ENCODE results near the gene ATXN2. TPM values are rescaled to one million over a fixed set of nuclear protein-coding genes. Genes with fewer than 3 reads are reported as not detected.
A peak's percentile ranks its signal among the peaks of the same experiment; 100 is the strongest.

Gene ATXN2
- total and polyA plus RNA-seq, 9 of the 15 experiments (the other 6 are each of a cell fraction or from before 2014, with no cell fraction given), result 16.8 to 67.8 (median 29.3) TPM

DNA sequence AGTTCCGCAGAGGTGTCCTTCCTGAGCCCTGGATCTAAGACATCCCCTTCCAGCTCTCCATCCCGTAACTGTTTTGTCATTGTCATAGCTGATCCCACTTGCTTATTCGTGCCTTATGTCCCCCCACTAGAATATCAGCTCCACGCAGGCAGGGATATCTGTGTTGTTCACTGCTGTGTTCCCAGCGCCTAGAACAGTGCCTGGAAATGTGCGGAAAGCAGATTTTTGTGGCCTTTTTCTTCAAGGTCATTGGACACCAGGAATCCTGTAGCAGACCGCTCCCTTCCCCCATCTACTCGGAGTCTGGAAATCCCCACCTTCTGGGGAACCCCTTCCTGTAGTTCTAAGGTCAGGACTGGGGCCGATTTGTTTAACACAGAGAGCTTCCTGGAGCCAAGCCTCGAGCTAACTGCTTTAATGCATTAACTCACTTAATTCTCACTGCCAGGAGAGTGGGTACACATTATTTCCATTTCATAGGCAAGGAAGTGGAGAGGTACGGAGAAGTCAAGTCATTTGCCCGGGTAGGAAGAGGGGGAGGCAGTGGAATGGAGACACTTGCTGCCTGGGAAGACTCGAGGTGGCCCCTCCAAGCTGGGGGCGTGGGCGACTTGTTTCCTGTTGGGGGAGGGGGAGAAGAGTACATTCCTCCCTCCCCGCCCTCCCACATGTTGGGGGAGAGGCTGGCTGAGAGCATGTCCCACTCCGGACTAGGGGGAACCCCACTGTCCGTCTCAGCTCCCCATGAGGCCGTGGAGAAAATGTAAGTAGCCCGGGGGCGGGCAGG, 194.6 kb downstream of the ATXN2 start:
- FAIRE-seq (peak; percentile 78), DNase-seq (ENCODE audit: extremely low read depth in 1 of 4, low spot score in 3 of 4) (peak; percentile 83 to 94 (median 86)), ATAC-seq (peak; percentile 57)
- Histone ChIP-seq H3K79me2 (ENCODE audit: control insufficient read depth, insufficient read depth, low read length) (peaks cover 38% of the 10 kb centered on the region), H2AFZ (ENCODE audit: low read depth, low read length) (peak overlapping the region; percentile 79), H3K36me3 (ENCODE audit: control insufficient read depth, insufficient read depth, low read length) (peaks cover 21% of the 10 kb centered on the region), H3K9me3 (replicated peaks; ENCODE audit: control insufficient read depth, insufficient read depth, low read depth, low read length) (no peaks in the 10 kb centered on the region), H3K27ac (ENCODE audit: extremely low read depth, low read depth, low read length) (peak overlapping the region; percentile 97), H3K4me1 (replicated peaks in 1 of 2; ENCODE audit: control insufficient read depth in 2 of 2, insufficient read depth in 2 of 2, low read length in 2 of 2) (peaks cover 44 to 69% of the 10 kb centered on the region in 2 experiments), H3K27me3 (ENCODE audit: control insufficient read depth in 2 of 2, insufficient read depth in 2 of 2, low read length in 2 of 2) (no peaks in the 10 kb centered on the region; a peak in 1 of 5 replicates), H4K20me1 (replicated peaks; ENCODE audit: control insufficient read depth, insufficient read depth, low read length) (peaks cover 26% of the 10 kb centered on the region), H3K9me1 (ENCODE audit: control insufficient read depth, insufficient read depth, low read length) (peaks cover 7% of the 10 kb centered on the region), H3K4me3 (peak overlapping the region; percentile 93), H3K4me2 (ENCODE audit: insufficient read depth, low read length) (peak overlapping the region; percentile 87), H3K9ac (ENCODE audit: insufficient read depth in 1 of 2, low read depth in 2 of 2, low read length in 2 of 2) (peak overlapping the region; percentile 97 to 98)
- TSS peak; percentile 94 for BruUV-seq (replicated peaks)
- intact Hi-C loops (cut with micrococcal nuclease), result loop anchor here (5.0 kb wide), 2 partner anchors 193 to 283 kb away; partner anchors contain the start of genes ACAD10, ATXN2 and BRAP
- 15% methylated on average over 17 of the region's 21 CpGs for WGBS (ENCODE audit: insufficient coverage, low coverage, missing lambda C conversion rate)
- ChIA-PET CTCF (ENCODE audit: low intra/inter-chr PET ratio) (no interaction called here), POLR2A (interaction anchor here (0.6 to 1.9 kb wide), 15 partner anchors 9 to 988 kb away, joined by 3 to 9 read pairs (median 3); no protein-coding TSS in a partner anchor)
- in situ Hi-C loops (cut with MboI), result loop anchor here (5.0 kb wide), 1 partner anchor 268 kb away; no protein-coding TSS in a partner anchor
- TF ChIP-seq SAP30 (IDR thresholded peaks at IDR 0.05; ENCODE audit: borderline replicate concordance, insufficient read depth, low read depth, low read length, poor library complexity, severe bottlenecking), result no peak
- no peak for TF ChIP-seq SMC3 (conservative IDR thresholded peaks at IDR 0.05; ENCODE audit: insufficient read depth, low read depth, low read length)
- no peak for TF ChIP-seq ARHGAP35 (IDR thresholded peaks at IDR 0.05; ENCODE audit: partially characterized antibody)
- TF ChIP-seq, protein P1, sequence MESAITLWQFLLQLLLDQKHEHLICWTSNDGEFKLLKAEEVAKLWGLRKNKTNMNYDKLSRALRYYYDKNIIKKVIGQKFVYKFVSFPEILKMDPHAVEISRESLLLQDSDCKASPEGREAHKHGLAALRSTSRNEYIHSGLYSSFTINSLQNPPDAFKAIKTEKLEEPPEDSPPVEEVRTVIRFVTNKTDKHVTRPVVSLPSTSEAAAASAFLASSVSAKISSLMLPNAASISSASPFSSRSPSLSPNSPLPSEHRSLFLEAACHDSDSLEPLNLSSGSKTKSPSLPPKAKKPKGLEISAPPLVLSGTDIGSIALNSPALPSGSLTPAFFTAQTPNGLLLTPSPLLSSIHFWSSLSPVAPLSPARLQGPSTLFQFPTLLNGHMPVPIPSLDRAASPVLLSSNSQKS (CRISPR knock-in tag; IDR thresholded peaks at IDR 0.05), result no peak
- no peak for TF ChIP-seq CCAR2 (IDR thresholded peaks at IDR 0.05; ENCODE audit: low read depth, low read length)
- TF ChIP-seq MTA3 (IDR thresholded peaks at IDR 0.05; ENCODE audit: borderline replicate concordance), result 0 out of 2 replicates have a peak, but pooled peaks have one; percentile 9
- TF ChIP-seq BCL6 (CRISPR knock-in tag; IDR thresholded peaks at IDR 0.05), result 0 out of 2 replicates have a peak, but pooled peaks have one; percentile 50
- no peak for TF ChIP-seq COPS2 (conservative IDR thresholded peaks at IDR 0.05)
- no peak for TF ChIP-seq SAFB2 (IDR thresholded peaks at IDR 0.05; ENCODE audit: borderline replicate concordance, low read depth, low read length, severe bottlenecking)
- TF ChIP-seq CSDE1 (IDR thresholded peaks at IDR 0.05), result no peak
- TF ChIP-seq ZNF24 (IDR thresholded peaks at IDR 0.05), result peak; percentile 56; the same call in 1 of the 2 replicates
- peak; percentile 85; the same call in 1 of the 2 replicates for TF ChIP-seq ZNF395 (CRISPR knock-in tag; IDR thresholded peaks at IDR 0.05)
- TF ChIP-seq, protein P2, sequence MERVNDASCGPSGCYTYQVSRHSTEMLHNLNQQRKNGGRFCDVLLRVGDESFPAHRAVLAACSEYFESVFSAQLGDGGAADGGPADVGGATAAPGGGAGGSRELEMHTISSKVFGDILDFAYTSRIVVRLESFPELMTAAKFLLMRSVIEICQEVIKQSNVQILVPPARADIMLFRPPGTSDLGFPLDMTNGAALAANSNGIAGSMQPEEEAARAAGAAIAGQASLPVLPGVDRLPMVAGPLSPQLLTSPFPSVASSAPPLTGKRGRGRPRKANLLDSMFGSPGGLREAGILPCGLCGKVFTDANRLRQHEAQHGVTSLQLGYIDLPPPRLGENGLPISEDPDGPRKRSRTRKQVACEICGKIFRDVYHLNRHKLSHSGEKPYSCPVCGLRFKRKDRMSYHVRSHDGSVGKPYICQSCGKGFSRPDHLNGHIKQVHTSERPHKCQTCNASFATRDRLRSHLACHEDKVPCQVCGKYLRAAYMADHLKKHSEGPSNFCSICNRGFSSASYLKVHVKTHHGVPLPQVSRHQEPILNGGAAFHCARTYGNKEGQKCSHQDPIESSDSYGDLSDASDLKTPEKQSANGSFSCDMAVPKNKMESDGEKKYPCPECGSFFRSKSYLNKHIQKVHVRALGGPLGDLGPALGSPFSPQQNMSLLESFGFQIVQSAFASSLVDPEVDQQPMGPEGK (CRISPR knock-in tag; IDR thresholded peaks at IDR 0.05; ENCODE audit: borderline replicate concordance), result 0 out of 2 replicates have a peak, but pooled peaks have one; percentile 63
- TF ChIP-seq HNRNPUL1 (IDR thresholded peaks at IDR 0.05; ENCODE audit: low read length), result no peak
- no peak for TF ChIP-seq BHLHE40 (IDR thresholded peaks at IDR 0.05; ENCODE audit: low read length)
- no peak for TF ChIP-seq ZNF3 (CRISPR knock-in tag; IDR thresholded peaks at IDR 0.05)
- peak; percentile 80 for TF ChIP-seq ESRRA (IDR thresholded peaks at IDR 0.05; ENCODE audit: borderline replicate concordance, low read depth)

Data from K562 (cell line).